IPS-NIHi7 (cell line): Measurements from ENCODE around the gene RAB19.
A peak's percentile ranks its signal among the peaks of the same experiment; 100 is the strongest.
"Not testable (repeated sequence)": the region's sequence is repeated elsewhere in the genome, so short reads cannot be mapped to it uniquely, and the experiment has no call there.

Source experiments
- DNase-seq: peaks from one replicate; pipeline ENCODE4 v3.0.0; 2012; ENCODE audit warnings: mixed read lengths; ENCODE audit errors: extremely low spot score

The RAB19 gene

GRCh38 chr7:140402178-140402835 lies 1.6 kb upstream of the RAB19 start:
- no peak for DNase-seq

DNA sequence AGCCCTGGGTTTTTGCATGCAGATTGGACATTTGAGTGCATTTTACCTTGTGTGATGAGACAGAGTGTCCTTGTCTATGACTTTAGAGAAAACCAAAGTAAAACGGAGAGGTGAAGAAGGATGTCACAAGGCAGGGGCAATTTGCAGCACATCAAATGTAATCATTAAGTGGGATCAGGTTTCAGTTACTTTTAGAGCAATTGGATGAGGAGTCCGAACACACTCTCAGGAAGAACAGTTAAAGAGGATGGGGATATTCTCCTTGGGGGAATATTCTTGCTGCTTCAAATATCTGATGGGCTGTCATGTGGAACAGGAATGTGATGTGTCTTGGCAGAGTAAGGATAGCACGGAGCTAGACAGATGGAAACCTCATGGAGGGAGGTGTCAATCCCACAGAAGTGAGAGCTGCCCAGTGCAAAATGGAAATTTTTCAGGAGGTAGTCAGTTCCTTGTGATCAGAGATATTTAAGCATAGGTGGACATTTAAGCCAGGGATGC lies 757 bp downstream of the RAB19 start:
- DNase-seq = no peak

GRCh38 chr7:140415361-140415760 lies 11.5 kb downstream of the RAB19 start:
- no peak for DNase-seq

GRCh38 chr7:140415816-140416215 lies 12.0 kb downstream of the RAB19 start:
- not testable (repeated sequence) for DNase-seq

- no peak for DNase-seq
Observed at GRCh38 chr7:140416560-140416959, 12.7 kb downstream of the RAB19 start.

DNA sequence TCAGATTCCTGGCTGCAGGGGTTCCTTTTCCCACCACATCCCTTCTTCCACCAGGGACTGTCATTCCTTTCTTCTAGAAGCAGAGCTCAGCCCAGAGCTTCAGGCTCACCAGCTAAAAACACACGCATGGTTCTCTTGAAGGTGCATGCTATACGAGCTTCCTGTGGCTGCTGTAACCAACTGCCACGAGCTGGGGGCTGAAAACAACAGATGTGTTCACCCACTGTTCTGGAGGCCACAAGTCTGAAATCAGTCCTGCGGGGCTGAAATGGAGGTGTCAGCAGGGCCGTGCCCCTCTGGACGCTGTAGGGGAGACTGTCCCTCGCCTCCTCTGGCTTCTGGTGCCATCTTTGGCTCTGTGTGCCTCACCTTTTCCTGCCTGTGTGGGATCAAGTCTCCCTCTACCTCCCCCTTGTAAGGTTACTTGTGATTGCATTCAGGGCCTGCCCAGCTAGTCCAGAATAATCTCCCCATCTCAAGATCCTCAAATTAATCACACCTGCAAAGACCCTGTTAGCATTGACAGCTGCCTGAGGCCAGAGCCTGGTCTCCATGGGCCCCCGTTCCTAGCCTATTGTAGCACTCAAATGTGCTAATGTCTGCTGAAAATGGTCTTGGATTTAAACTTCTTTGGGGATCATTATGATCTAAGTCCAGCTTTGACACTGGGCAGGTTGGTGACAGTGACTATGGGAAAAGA lies 13.7 kb downstream of the RAB19 start:
- DNase-seq = no peak

DNA sequence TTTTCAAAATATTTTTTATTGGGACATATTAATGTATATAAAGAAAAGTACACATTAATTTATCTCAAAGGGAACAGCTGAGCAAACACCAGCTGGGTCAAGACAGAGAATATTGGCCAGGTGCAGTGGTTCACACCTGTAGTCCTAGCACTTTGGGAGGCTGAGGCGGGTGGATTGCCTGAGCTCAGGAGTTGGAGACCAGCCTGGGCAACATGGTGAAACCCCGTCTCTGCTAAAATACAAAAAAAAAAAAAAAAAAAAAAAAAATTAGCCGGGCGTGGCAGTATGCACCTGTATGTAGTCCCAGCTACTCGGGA lies 14.3 kb downstream of the RAB19 start:
- not testable (repeated sequence) for DNase-seq

DNA sequence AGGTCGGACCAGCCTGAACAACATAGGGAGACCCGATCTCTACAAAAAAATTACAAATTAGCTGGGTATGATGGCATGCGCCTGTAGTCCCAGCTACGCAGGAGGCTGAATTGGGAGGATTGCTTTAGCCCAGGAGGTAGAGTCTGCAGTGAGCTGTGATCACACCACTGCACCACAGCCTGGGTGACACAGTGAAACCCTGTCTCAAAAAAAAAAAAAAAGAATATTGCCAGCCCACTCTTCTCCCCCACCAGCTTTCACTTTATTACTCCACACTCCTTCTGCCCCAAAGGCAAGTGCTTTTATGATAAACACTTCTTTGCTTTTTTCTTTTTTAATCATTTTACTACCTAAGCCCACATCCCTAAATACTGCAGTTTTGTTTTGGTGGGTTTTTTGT lies 14.8 kb downstream of the RAB19 start:
- no peak for DNase-seq

GRCh38 chr7:140421521-140421920 lies 17.7 kb downstream of the RAB19 start:
- DNase-seq = no peak

- DNase-seq = no peak
Observed at GRCh38 chr7:140423501-140423900, 19.6 kb downstream of the RAB19 start.

DNA sequence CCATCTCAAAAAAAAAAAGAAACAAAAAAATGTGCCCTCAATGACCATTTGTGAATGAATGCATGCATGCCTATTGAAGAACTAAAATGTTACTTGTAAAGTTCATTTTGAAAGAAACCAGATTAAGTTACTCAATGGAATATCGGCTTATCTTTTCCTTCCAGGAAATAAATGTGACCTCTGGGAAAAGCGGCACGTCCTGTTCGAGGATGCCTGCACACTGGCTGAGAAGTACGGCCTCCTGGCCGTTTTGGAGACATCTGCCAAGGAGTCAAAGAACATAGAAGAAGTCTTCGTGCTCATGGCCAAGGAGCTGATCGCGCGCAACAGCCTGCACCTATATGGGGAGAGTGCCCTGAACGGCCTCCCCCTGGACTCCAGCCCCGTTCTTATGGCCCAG lies 21.9 kb downstream of the RAB19 start:
- no peak for DNase-seq

GRCh38 chr7:140426130-140426529 lies 22.3 kb downstream of the RAB19 start:
- DNase-seq = no peak

DNA sequence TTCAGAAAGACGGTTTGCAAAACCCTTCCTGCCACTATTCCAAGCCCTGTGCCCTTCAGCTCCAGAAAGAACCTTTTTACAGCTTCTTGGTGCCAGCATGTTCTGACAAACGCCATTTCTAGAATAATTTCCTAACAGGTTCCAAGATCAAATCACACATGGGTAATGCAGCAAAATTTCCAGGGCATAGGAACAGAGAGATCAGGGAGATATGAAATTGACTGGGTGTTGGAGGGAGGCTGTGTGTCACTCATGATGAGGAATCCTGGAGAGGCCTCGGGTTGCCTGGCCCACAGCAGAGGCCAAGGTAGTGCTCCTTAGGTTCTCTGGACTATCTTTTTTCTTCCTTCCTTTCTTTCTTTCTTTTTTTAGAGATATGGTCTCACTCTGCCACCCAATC lies 29.5 kb downstream of the RAB19 start:
- DNase-seq = no peak

- DNase-seq = no peak
Observed at GRCh38 chr7:140435252-140435895, 31.5 kb downstream of the RAB19 start.

DNA sequence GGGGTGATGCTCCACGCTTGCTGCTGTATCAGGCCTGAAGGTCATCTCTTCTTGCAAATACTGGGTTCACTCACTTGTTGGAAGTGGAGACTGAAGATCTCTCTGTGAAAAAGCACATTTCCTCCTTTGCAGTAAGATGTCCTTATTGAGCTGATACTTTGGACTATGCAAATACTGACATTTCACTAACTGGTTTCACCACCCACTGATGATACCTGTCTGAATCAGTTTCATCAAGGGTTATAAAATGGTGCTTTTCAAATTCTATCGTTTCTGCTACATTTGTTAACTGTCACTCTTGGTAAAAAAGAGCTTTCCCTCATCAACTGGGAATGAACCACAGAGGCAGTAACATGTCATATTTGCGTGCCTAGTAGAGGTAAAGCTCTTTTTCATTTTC lies 35.5 kb downstream of the RAB19 start:
- DNase-seq = no peak

- no peak for DNase-seq
Observed at GRCh38 chr7:140440593-140440992, 36.7 kb downstream of the RAB19 start.

DNA sequence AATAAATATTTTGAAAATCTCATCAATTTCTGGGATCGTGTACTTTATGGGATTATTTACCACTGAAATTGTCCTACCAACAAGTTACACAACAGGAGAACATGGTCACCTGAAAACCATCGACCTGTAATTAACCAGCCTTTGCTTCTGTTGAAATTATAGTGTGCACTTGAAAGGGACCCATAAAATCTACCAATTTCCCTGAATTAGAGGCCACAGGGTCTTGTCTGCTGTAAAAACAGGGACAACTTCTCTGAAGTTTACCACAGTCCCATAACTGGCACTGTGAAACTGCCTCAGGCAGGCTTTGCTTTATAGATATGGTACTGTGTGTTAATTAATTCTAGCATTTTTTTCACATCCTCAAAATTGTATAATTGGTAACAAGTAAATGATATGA lies 37.7 kb downstream of the RAB19 start:
- DNase-seq = no peak

DNA sequence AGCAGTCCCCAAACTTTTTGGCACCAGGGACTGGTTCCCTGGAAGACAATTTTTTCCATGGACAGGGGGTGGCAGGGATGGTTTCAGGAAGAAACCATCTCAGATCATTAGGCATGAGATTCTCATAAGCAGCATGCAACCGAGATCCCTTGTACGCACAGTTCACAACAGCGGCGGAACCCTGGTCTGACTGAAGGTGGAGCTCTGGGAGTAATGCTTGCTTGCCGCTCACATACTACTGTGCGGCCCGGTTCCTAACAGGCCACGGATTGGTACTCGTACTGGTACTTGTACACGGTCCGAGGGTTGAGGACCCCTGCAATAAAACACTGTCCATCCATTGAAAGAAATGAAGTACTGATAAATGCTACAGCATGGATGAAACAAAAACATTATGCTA lies 42.6 kb downstream of the RAB19 start:
- DNase-seq = no peak

GRCh38 chr7:140447841-140448240 lies 44.0 kb downstream of the RAB19 start:
- DNase-seq = no peak

DNA sequence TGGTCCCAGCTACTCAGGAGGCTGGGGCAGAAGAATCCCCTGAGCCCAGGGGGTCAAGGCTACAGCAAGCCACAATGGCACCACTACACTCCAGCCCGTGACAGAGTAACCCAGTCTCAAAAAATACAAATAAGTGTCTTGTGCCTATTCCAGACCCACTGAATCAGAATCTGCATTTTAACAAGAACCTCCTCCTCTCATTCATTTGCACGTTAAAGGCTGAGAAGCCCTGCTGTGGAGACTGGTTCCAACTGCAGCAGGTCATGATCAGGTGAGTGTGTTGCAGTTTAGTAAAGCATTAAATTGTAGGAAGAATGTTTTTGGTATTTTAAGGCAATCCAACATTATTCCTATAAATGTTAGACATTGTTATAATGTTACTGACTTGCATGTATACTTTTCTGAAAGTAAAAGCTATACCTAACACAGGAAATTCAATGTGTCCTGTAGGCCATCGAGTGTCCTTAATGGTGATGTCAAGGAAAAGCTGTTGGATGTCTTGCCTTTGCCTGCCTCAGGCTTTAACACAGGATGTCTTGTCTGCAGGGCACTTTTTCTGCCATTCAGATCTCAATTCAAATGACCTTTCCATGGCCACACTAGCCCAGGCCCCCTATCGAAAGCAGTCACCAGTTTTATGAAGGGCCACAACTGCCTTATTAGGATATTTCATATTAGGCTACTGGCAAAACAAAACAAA lies 45.1 kb downstream of the RAB19 start:
- no peak for DNase-seq

- peak; percentile 32 for DNase-seq
Observed at GRCh38 chr7:140451716-140452115, 47.9 kb downstream of the RAB19 start.

- DNase-seq = no peak
Observed at GRCh38 chr7:140453273-140453672, 49.4 kb downstream of the RAB19 start.
